ENCODE measurements around the gene SLC37A2. TPM values are rescaled to one million over a fixed set of nuclear protein-coding genes. Genes with fewer than 3 reads are reported as not detected.
A peak's percentile ranks its signal among the peaks of the same experiment; 100 is the strongest.

The SLC37A2 gene
- total RNA-seq, 1 donor, result 1.7 TPM

GRCh38 chr11:125061281-125061680 is 1.8 kb upstream of the SLC37A2 start:
- DNase-seq (ENCODE audit: low read depth), result no peak
- TF ChIP-seq CTCF (IDR thresholded peaks at IDR 0.05; ENCODE audit: insufficient read depth, low read depth, low read length), result no peak

GRCh38 chr11:125062218-125062930 is 731 bp upstream of the SLC37A2 start:
- no peak for TF ChIP-seq CTCF (IDR thresholded peaks at IDR 0.05; ENCODE audit: insufficient read depth, low read depth, low read length)
- H3K4me3 ChIP-seq (ENCODE audit: low read depth, low read length), result peak overlapping the region; percentile 62
- no peak for DNase-seq (ENCODE audit: low read depth)

More at GRCh38 chr11:125061281-125061680, 1.8 kb upstream of the SLC37A2 start:
- no peak overlapping the region for H3K4me3 ChIP-seq (ENCODE audit: low read depth, low read length)

DNA sequence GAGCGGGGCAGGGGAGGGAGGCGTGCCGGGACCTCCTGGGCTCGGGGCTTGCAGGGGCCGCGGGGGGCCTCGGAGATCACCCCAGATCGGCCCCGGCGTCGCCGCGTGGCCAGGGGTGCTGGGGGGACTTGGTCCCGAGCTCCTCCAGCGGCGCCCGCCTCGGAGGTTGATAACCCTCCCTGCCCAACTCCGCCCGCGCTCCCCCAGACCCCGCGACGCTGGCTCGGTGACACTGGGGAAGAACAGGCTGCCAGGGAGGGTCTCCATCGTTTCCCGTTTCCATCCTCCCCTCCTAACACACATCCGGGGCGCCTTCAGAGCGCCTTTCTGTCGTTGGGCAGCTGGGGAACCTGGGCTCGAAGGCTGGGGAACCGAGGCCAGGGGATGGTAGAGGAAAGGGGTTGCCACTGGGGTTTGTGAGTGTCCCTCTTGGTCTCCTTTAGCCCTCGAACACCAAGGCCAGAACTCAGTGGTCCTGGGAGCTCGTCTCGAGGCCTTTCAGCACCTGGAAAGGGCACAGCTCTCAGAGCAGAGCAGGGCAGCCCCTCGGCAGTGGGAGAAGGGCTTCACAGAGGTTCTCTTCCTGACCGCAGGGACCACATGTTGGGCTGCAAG is 431 bp downstream of the SLC37A2 start:
- no peak for DNase-seq (ENCODE audit: low read depth)
- H3K4me3 ChIP-seq (ENCODE audit: low read depth, low read length), result peak overlapping the region; percentile 62
- no peak for TF ChIP-seq CTCF (IDR thresholded peaks at IDR 0.05; ENCODE audit: insufficient read depth, low read depth, low read length)

GRCh38 chr11:125064070-125064469 is 965 bp downstream of the SLC37A2 start:
- TF ChIP-seq CTCF (IDR thresholded peaks at IDR 0.05; ENCODE audit: insufficient read depth, low read depth, low read length), result no peak
- peak overlapping the region; percentile 62 for H3K4me3 ChIP-seq (ENCODE audit: low read depth, low read length)
- no peak for DNase-seq (ENCODE audit: low read depth)

GRCh38 chr11:125068368-125068767 is 5.3 kb downstream of the SLC37A2 start:
- DNase-seq (ENCODE audit: low read depth), result no peak
- TF ChIP-seq CTCF (IDR thresholded peaks at IDR 0.05; ENCODE audit: insufficient read depth, low read depth, low read length), result no peak
- H3K4me3 ChIP-seq (ENCODE audit: low read depth, low read length), result no peak overlapping the region

DNA sequence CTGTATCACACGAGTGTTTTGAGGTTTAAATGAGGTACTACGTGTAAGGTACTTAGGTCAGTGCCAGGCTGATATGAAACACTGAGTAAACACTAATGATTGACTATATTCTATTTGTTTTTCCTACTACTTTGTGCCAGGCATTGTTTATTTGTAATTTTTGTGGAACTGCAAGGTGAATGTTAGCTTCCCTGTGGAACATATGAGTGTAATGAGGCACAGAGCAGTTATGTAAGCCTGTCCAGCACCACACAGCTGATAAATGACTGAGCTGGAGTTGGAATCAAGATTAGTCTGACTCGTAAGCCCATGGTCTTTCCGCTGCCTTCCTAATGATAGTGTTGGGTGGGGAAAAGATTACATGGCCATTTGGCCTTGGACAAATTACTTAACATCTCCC is 5.9 kb downstream of the SLC37A2 start:
- H3K4me3 ChIP-seq (ENCODE audit: low read depth, low read length), result no peak overlapping the region
- no peak for TF ChIP-seq CTCF (IDR thresholded peaks at IDR 0.05; ENCODE audit: insufficient read depth, low read depth, low read length)
- DNase-seq (ENCODE audit: low read depth), result no peak

All from fibroblast of villous mesenchyme (primary cell).